Measurements from ENCODE around the gene MOCS1. TPM values are rescaled to one million over a fixed set of nuclear protein-coding genes. Genes with fewer than 3 reads are reported as not detected.

The MOCS1 gene
- total and polyA plus RNA-seq, 4 donors: 6.7 to 36.2 (median 29.2) TPM

DNA sequence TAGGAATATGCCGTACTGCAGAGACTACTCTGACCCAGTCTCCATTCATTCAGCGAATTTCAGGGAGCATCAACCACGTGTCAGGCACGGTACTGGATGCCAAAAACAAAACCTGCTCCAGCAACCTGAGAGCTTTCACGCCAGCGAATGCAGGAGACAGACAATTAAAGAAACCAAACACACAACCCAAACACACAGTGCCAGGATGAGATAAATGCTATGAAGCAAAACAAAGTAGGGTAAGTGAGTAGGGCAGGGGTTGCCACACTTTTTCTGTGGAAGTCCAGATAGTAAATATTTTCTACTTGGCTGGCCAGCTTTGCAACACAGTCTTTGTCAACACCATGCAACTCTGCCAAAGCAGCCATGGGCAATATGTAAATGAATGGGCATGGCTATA is 10.0 kb downstream of the MOCS1 start (continued):
- TF ChIP-seq, protein P1, sequence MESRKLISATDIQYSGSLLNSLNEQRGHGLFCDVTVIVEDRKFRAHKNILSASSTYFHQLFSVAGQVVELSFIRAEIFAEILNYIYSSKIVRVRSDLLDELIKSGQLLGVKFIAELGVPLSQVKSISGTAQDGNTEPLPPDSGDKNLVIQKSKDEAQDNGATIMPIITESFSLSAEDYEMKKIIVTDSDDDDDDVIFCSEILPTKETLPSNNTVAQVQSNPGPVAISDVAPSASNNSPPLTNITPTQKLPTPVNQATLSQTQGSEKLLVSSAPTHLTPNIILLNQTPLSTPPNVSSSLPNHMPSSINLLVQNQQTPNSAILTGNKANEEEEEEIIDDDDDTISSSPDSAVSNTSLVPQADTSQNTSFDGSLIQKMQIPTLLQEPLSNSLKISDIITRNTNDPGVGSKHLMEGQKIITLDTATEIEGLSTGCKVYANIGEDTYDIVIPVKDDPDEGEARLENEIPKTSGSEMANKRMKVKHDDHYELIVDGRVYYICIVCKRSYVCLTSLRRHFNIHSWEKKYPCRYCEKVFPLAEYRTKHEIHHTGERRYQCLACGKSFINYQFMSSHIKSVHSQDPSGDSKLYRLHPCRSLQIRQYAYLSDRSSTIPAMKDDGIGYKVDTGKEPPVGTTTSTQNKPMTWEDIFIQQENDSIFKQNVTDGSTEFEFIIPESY (IDR thresholded peaks at IDR 0.05): peak; percentile 56
- TF ChIP-seq HNF4A (conservative IDR thresholded peaks at IDR 0.05): peak; percentile 53 to 83
- TF ChIP-seq JUND (IDR thresholded peaks at IDR 0.05): peak; percentile 49 to 59
- TF ChIP-seq, protein P2, sequence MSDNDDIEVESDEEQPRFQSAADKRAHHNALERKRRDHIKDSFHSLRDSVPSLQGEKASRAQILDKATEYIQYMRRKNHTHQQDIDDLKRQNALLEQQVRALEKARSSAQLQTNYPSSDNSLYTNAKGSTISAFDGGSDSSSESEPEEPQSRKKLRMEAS (IDR thresholded peaks at IDR 0.05): peak; percentile 89
- peak; percentile 85 for TF ChIP-seq SP1 (IDR thresholded peaks at IDR 0.05)
- peak in 1 of 2 donors; percentile 47 for TF ChIP-seq GABPA (IDR thresholded peaks at IDR 0.05 in 1 of 2, conservative IDR thresholded peaks at IDR 0.05 in 1 of 2)
- TF ChIP-seq HNF4G (IDR thresholded peaks at IDR 0.05): no peak
- TF ChIP-seq FOXA2 (IDR thresholded peaks at IDR 0.05): peak; percentile 74
- TF ChIP-seq EGR1 (IDR thresholded peaks at IDR 0.05; ENCODE audit: low read depth in 2 of 2): no peak

DNA sequence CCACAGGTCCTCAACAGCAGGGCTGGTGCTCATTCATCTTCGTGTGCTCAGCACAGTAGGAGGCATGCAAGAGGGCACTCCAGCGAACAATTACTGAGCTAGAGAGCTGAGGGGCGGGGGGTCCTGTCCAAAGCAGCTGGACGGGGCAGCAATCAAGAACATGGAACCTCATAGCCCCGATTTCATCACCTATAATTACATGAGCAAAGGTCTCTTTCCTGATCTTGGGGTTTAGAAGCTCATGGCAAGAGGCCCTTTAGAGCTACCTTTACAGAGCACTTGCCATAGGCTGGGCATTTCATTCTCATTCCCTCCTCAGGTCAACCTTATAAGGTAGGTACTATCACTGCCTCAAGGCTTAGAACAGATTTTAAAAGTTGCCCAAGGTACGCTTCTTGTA is 10.4 kb downstream of the MOCS1 start:
- Histone ChIP-seq H3K27me3 (ENCODE audit: control insufficient read depth in 4 of 4, insufficient read depth in 4 of 4, low read length in 3 of 4) (no peaks in the 10 kb centered on the region), H3K9me3 (ENCODE audit: control insufficient read depth in 4 of 4, low read length in 3 of 4) (no peaks in the 10 kb centered on the region), H3K4me3 (ENCODE audit: low read depth in 1 of 3, low read length in 3 of 3) (no peak overlapping the region), H3K9ac (ENCODE audit: low read depth in 1 of 2, low read length in 2 of 2) (peak overlapping the region in 1 of 2 donors; percentile 39), H3K4me1 (ENCODE audit: control insufficient read depth in 4 of 4, insufficient read depth in 4 of 4, low read length in 3 of 4) (peaks cover 17 to 60% (median 53%) of the 10 kb centered on the region in 4 donors), H3K27ac (ENCODE audit: low read depth in 1 of 2, low read length in 2 of 2) (peak overlapping the region; percentile 77 to 93), H3K36me3 (ENCODE audit: control insufficient read depth in 4 of 4, insufficient read depth in 3 of 4, low read depth in 1 of 4, low read length in 3 of 4) (peaks cover 0 to 13% (median 7%) of the 10 kb centered on the region in 4 donors)
- TF ChIP-seq HNF4G (IDR thresholded peaks at IDR 0.05): no peak
- TF ChIP-seq, protein P3, sequence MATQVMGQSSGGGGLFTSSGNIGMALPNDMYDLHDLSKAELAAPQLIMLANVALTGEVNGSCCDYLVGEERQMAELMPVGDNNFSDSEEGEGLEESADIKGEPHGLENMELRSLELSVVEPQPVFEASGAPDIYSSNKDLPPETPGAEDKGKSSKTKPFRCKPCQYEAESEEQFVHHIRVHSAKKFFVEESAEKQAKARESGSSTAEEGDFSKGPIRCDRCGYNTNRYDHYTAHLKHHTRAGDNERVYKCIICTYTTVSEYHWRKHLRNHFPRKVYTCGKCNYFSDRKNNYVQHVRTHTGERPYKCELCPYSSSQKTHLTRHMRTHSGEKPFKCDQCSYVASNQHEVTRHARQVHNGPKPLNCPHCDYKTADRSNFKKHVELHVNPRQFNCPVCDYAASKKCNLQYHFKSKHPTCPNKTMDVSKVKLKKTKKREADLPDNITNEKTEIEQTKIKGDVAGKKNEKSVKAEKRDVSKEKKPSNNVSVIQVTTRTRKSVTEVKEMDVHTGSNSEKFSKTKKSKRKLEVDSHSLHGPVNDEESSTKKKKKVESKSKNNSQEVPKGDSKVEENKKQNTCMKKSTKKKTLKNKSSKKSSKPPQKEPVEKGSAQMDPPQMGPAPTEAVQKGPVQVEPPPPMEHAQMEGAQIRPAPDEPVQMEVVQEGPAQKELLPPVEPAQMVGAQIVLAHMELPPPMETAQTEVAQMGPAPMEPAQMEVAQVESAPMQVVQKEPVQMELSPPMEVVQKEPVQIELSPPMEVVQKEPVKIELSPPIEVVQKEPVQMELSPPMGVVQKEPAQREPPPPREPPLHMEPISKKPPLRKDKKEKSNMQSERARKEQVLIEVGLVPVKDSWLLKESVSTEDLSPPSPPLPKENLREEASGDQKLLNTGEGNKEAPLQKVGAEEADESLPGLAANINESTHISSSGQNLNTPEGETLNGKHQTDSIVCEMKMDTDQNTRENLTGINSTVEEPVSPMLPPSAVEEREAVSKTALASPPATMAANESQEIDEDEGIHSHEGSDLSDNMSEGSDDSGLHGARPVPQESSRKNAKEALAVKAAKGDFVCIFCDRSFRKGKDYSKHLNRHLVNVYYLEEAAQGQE (IDR thresholded peaks at IDR 0.05): no peak
- TF ChIP-seq, protein P4, sequence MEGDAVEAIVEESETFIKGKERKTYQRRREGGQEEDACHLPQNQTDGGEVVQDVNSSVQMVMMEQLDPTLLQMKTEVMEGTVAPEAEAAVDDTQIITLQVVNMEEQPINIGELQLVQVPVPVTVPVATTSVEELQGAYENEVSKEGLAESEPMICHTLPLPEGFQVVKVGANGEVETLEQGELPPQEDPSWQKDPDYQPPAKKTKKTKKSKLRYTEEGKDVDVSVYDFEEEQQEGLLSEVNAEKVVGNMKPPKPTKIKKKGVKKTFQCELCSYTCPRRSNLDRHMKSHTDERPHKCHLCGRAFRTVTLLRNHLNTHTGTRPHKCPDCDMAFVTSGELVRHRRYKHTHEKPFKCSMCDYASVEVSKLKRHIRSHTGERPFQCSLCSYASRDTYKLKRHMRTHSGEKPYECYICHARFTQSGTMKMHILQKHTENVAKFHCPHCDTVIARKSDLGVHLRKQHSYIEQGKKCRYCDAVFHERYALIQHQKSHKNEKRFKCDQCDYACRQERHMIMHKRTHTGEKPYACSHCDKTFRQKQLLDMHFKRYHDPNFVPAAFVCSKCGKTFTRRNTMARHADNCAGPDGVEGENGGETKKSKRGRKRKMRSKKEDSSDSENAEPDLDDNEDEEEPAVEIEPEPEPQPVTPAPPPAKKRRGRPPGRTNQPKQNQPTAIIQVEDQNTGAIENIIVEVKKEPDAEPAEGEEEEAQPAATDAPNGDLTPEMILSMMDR (IDR thresholded peaks at IDR 0.05; ENCODE audit: low read depth, low read length, missing input control): no peak
- TF ChIP-seq NR2F2 (IDR thresholded peaks at IDR 0.05): no peak
- TF ChIP-seq RAD21 (IDR thresholded peaks at IDR 0.05): no peak
- TF ChIP-seq, protein P2 (IDR thresholded peaks at IDR 0.05): no peak
- no peak for TF ChIP-seq RXRA (IDR thresholded peaks at IDR 0.05)
- DNase-seq (ENCODE audit: low spot score): no peak
- 43% methylated on average over 6 of the region's 6 CpGs for WGBS

Data from liver (tissue), 9 donors.